Measurements from ENCODE around the gene STK25.

Gene STK25

DNA sequence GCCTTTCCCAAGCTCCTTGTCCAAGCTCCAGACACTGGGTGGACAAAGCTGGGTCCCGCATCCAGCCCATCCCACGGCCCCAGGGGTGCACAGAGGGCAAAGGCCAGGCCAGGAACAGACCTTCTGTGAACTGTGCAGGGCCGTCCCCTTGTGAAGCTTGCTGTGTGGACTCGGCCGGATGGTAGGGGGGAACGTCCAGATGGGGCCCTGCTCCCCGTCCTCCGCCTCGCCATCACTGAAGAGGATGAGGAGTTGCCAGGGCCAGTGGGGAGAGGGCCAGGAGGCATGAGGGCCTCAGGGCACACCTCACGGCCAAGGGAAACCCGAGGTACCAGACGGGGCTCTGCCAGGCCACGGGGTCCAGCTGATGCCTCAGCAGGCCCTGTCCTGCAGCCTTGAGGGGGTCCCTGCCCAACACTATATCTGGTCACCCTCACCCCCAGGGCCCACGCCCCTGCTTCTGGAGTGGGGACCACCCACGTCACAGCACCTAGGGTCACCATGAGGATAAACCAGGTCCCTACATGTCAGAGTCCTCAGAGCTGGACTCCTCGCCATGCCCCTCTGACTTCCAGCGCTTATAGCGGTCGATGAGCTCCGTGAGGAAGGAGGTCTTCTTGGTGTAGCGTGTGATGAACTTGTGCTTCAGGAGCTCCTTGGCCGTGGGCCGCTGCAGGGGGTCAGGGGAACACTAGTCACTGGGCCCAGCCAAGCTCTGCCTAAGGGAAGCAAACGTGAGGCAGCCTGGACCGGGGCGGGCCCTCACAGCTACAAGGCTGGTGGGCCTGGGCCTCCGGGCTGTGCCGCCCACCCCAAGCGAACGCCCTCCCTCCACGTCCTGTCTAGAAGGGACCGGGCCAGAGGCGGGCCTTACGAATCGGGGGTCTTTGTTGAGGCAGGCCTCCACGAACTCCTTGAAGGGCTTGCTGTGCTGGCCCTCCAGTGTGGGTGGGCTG, 10.0 kb downstream of the STK25 start:
- H3K9me3 ChIP-seq (ENCODE audit: control insufficient read depth, insufficient read depth, low read length), result no peaks in the 10 kb centered on the region
- peaks cover 8% of the 10 kb centered on the region for H3K36me3 ChIP-seq (ENCODE audit: insufficient read depth, low read length)
- H3K4me1 ChIP-seq (ENCODE audit: insufficient read depth, low read length), result no peaks in the 10 kb centered on the region
- no peak overlapping the region for H3K9ac ChIP-seq (ENCODE audit: low read depth, low read length)

- Histone ChIP-seq H3K4me1 (ENCODE audit: insufficient read depth, low read length) (no peaks in the 10 kb centered on the region), H3K9ac (ENCODE audit: low read depth, low read length) (no peak overlapping the region), H3K36me3 (ENCODE audit: insufficient read depth, low read length) (peaks cover 8% of the 10 kb centered on the region), H3K9me3 (ENCODE audit: control insufficient read depth, insufficient read depth, low read length) (no peaks in the 10 kb centered on the region)
Observed at GRCh38 chr2:241496904-241497877, 11.2 kb downstream of the STK25 start.

- H3K9me3 ChIP-seq (ENCODE audit: control insufficient read depth, insufficient read depth, low read length), result no peaks in the 10 kb centered on the region
- H3K9ac ChIP-seq (ENCODE audit: low read depth, low read length), result no peak overlapping the region
- no peaks in the 10 kb centered on the region for H3K4me1 ChIP-seq (ENCODE audit: insufficient read depth, low read length)
- H3K36me3 ChIP-seq (ENCODE audit: insufficient read depth, low read length), result peaks cover 8% of the 10 kb centered on the region
Observed at GRCh38 chr2:241496003-241496707, 12.2 kb downstream of the STK25 start.

DNA sequence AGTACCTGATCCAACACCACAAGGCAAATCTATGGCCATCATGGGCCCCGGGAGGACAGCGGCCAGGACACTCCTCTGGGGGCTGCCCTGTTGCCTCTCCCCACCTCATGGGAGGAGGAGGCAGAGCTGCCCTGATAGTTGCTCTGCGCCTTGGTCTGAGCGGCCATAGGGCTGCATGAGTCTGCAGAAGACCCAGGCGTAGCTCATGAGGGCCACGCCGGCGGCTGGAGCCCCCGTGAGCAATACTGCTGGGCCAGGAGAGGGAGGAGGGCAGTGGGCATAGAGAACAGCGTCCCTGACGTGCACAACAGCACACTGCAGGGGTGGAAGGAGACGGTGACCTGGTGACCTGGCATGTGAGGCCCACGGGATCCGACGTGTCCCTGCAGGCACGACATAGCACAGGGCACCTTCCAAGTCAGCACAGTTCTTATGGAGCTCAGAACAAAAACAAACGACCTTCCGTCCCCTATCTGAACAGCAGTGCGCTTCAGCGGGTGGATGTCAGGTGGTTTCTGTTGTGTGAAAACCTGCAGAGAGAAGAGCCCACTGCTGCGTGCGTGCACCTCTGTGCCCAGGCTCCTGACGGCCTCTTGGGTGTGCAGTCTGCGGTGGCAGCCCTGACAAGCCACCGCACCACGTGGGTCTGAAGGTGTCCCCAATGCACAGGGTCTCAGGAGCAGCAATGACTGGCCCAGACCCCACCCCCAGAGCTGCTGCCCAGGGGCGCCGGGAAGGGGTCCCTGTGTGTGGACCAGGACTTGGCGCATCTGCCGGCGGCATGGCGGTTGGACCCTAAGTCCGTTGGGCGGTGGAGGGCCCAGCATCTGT, 13.0 kb downstream of the STK25 start:
- Histone ChIP-seq H3K9me3 (ENCODE audit: control insufficient read depth, insufficient read depth, low read length) (no peaks in the 10 kb centered on the region), H3K36me3 (ENCODE audit: insufficient read depth, low read length) (peaks cover 6% of the 10 kb centered on the region), H3K4me1 (ENCODE audit: insufficient read depth, low read length) (no peaks in the 10 kb centered on the region), H3K9ac (ENCODE audit: low read depth, low read length) (no peak overlapping the region)

DNA sequence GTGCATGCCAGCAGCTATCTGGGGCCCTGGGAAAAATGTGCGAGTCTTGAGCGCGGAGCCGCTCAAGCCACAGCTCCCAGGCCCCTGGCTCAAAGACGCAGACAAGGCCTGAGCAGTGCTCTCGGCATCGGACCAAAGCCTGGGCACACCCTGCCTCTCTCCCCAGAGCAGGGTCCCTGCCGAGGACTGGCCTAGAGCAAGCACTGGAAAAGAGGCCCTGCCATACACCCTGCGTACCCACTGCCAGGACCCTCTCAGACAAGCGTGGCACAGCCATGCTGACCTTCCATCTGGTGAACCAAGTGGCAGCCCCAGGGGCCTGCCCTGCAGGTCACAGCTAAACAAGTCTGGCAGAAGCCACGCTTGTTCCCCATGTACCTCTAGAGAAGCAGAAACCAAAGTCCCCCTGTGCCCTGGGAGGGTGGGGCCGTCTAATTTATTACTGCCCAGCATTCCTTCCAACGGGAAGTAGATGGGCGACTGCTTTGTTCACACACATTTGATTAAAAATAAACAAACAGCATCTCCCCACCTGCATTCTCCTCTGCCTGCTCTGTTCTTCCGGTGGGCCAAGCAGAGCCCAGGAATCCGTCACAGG, 14.0 kb downstream of the STK25 start:
- Histone ChIP-seq H3K4me1 (ENCODE audit: insufficient read depth, low read length) (no peaks in the 10 kb centered on the region), H3K36me3 (ENCODE audit: insufficient read depth, low read length) (peaks cover 4% of the 10 kb centered on the region), H3K9me3 (ENCODE audit: control insufficient read depth, insufficient read depth, low read length) (no peaks in the 10 kb centered on the region), H3K9ac (ENCODE audit: low read depth, low read length) (no peak overlapping the region)

DNA sequence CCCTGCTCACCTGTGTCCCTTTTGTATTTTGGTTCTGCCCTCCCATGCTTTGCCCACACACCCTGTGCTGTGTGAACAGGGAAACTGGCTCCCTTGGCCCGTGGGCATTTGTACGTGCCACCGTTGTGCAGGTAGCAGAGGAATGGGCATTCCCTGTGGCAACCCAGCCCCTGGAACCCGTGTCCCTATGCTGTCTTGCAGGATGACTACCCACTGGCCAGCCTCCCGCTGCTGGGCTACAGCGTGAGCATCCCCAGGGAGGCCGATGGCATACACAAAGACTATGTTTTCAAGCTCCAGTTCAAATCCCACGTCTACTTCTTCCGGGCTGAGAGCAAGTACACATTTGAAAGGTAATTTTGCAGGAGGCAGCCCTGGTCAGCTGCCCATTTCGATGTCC, 15.3 kb downstream of the STK25 start:
- no peak overlapping the region for H3K9ac ChIP-seq (ENCODE audit: low read depth, low read length)
- no peaks in the 10 kb centered on the region for H3K4me1 ChIP-seq (ENCODE audit: insufficient read depth, low read length)
- H3K36me3 ChIP-seq (ENCODE audit: insufficient read depth, low read length), result peaks cover 4% of the 10 kb centered on the region
- H3K9me3 ChIP-seq (ENCODE audit: control insufficient read depth, insufficient read depth, low read length), result no peaks in the 10 kb centered on the region

DNA sequence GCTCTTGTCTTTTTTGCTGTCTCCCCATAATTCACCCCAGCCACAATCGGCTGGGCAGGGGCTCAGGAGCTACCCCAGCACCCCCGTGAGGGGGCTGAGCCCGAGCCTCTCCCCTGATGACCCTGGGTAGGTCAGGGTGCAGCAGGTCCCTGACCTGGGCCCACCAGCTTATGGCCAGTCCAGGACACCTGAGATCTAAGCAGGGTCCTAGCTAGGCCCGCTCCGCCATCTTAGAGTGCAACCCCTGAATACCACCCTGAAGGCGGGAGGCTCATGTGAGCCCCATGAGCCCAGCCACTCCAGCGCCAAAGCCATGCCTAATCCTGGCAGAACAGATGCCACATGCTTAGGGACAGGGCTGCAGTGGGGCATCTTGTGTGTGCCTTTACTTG, 16.2 kb downstream of the STK25 start:
- Histone ChIP-seq H3K4me1 (ENCODE audit: insufficient read depth, low read length) (no peaks in the 10 kb centered on the region), H3K36me3 (ENCODE audit: insufficient read depth, low read length) (peaks cover 4% of the 10 kb centered on the region), H3K9me3 (ENCODE audit: control insufficient read depth, insufficient read depth, low read length) (no peaks in the 10 kb centered on the region), H3K9ac (ENCODE audit: low read depth, low read length) (no peak overlapping the region)

- Histone ChIP-seq H3K9me3 (ENCODE audit: control insufficient read depth, insufficient read depth, low read length) (no peaks in the 10 kb centered on the region), H3K36me3 (ENCODE audit: insufficient read depth, low read length) (peaks cover 4% of the 10 kb centered on the region), H3K4me1 (ENCODE audit: insufficient read depth, low read length) (no peaks in the 10 kb centered on the region), H3K9ac (ENCODE audit: low read depth, low read length) (no peak overlapping the region)
Observed at GRCh38 chr2:241491549-241492173, 16.7 kb downstream of the STK25 start.

DNA sequence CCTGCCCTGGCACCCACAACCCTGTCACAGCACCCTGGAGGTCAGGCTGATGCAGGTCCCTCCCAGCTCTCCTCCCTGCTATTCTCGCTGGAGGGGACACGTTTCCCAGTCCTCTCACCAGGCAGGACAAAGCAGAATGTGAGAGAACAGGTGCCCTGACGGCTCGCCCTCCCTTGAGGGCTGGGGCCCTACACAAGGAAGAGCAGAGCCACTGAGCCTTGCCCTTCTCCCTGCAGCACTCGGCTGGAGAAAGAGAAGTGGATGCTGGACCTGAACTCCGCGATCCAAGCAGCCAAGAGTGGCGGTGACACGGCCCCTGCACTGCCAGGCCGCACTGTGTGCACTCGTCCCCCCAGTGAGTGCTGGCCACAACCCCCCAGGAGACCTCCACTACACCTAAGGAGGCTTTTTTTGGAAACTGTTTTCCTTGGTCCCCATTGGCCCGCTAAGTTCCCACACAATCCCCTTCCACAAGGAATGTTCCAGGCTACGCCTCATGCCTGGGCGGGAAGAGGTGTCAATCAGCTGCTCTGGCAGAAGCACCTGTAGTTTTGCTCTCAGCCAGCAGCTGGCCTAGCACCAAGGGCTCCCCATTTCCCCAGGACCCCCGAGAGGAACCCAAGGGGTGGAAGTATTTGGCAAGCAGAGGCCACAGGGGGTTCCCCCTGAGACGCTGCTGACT, 17.4 kb downstream of the STK25 start:
- no peaks in the 10 kb centered on the region for H3K9me3 ChIP-seq (ENCODE audit: control insufficient read depth, insufficient read depth, low read length)
- H3K36me3 ChIP-seq (ENCODE audit: insufficient read depth, low read length), result peaks cover 3% of the 10 kb centered on the region
- H3K4me1 ChIP-seq (ENCODE audit: insufficient read depth, low read length), result no peaks in the 10 kb centered on the region
- H3K9ac ChIP-seq (ENCODE audit: low read depth, low read length), result no peak overlapping the region

GRCh38 chr2:241489733-241490680, 18.4 kb downstream of the STK25 start:
- Histone ChIP-seq H3K36me3 (ENCODE audit: insufficient read depth, low read length) (no peaks in the 10 kb centered on the region; the same call in 1 of the 2 replicates), H3K9ac (ENCODE audit: low read depth, low read length) (no peak overlapping the region), H3K4me1 (ENCODE audit: insufficient read depth, low read length) (no peaks in the 10 kb centered on the region), H3K9me3 (ENCODE audit: control insufficient read depth, insufficient read depth, low read length) (no peaks in the 10 kb centered on the region)

- no peak overlapping the region for H3K9ac ChIP-seq (ENCODE audit: low read depth, low read length)
- no peaks in the 10 kb centered on the region for H3K9me3 ChIP-seq (ENCODE audit: control insufficient read depth, insufficient read depth, low read length)
- no peaks in the 10 kb centered on the region for H3K36me3 ChIP-seq (ENCODE audit: insufficient read depth, low read length)
- no peaks in the 10 kb centered on the region for H3K4me1 ChIP-seq (ENCODE audit: insufficient read depth, low read length)
Observed at GRCh38 chr2:241489088-241489487, 19.3 kb downstream of the STK25 start.
